HG03060 (cell line): ENCODE data around the gene SPON1.
"Not testable (repeated sequence)": the region's sequence is repeated elsewhere in the genome, so short reads cannot be mapped to it uniquely, and the experiment has no call there.

Experiments used
- ATAC-seq: cut with Tn5 transposase; IDR thresholded peaks from one replicate; pipeline ENCODE4 v1.9.1; 2021; ENCODE audit warnings: low read depth, moderate number of reproducible peaks; ENCODE audit not compliant: unreplicated experiment

Gene SPON1

GRCh38 chr11:14075118-14076078, 112.9 kb downstream of the SPON1 start:
- no peak for ATAC-seq

- ATAC-seq: no peak
Observed at GRCh38 chr11:14079011-14079410, 116.5 kb downstream of the SPON1 start.

- no peak for ATAC-seq
Observed at GRCh38 chr11:14079797-14080196, 117.3 kb downstream of the SPON1 start.

GRCh38 chr11:14081581-14082231, 119.2 kb downstream of the SPON1 start:
- ATAC-seq: no peak

GRCh38 chr11:14082338-14082737, 119.8 kb downstream of the SPON1 start:
- no peak for ATAC-seq

GRCh38 chr11:14088861-14089260, 126.3 kb downstream of the SPON1 start:
- not testable (repeated sequence) for ATAC-seq

GRCh38 chr11:14089690-14090462, 127.4 kb downstream of the SPON1 start:
- ATAC-seq: no peak

- ATAC-seq: not testable (repeated sequence)
Observed at GRCh38 chr11:14090631-14091030, 128.1 kb downstream of the SPON1 start.

- ATAC-seq: no peak
Observed at GRCh38 chr11:14093065-14093464, 130.5 kb downstream of the SPON1 start.

GRCh38 chr11:14094481-14095037, 132.0 kb downstream of the SPON1 start:
- ATAC-seq: no peak

- ATAC-seq: no peak
Observed at GRCh38 chr11:14095882-14096281, 133.4 kb downstream of the SPON1 start.

GRCh38 chr11:14096606-14097005, 134.1 kb downstream of the SPON1 start:
- no peak for ATAC-seq

GRCh38 chr11:14101388-14101787, 138.9 kb downstream of the SPON1 start:
- ATAC-seq: no peak

GRCh38 chr11:14102766-14103165, 140.2 kb downstream of the SPON1 start:
- ATAC-seq: no peak

- no peak for ATAC-seq
Observed at GRCh38 chr11:14105446-14105845, 142.9 kb downstream of the SPON1 start.

GRCh38 chr11:14106303-14107049, 144.0 kb downstream of the SPON1 start:
- ATAC-seq: no peak

- ATAC-seq: no peak
Observed at GRCh38 chr11:14107050-14107430, 144.5 kb downstream of the SPON1 start.

GRCh38 chr11:14109742-14110141, 147.2 kb downstream of the SPON1 start:
- no peak for ATAC-seq

- no peak for ATAC-seq
Observed at GRCh38 chr11:14110629-14111028, 148.1 kb downstream of the SPON1 start.

- ATAC-seq: no peak
Observed at GRCh38 chr11:14111496-14111895, 149.0 kb downstream of the SPON1 start.
